ENCODE measurements around the gene PIP4P1. TPM values are rescaled to one million over a fixed set of nuclear protein-coding genes. Genes with fewer than 3 reads are reported as not detected.

PIP4P1 gene
- total RNA-seq, 2 experiments from 2014 or later: 21.0 to 27.3 TPM

DNA sequence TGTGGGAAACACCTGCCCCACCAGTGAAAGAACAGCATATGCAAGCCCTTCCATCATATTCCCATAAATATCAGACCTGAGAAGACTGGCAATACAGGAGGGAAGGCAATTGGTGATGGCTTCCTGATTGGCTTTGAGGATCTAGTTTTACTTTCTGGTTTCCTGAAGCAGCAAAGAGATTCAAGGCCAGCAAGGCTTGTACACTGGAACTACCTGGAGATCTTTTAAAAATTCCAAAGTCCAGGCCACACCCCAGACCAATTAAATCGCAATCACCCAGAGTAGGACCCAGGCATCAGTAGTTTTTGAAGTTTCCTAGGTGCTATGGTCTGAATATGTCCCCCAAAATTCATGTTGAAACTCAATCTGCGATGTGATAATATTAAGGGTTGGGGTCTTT is 45.0 kb downstream of the PIP4P1 start:
- ChIA-PET POLR2A (interaction anchor here (0.6 to 4.7 kb wide), 6 partner anchors 12 to 73 kb away, joined by 4 to 43 read pairs (median 18); partner anchors contain the start of genes APEX1, OSGEP, PARP2 and PNP), CTCF (interaction anchor here (0.6 to 3.9 kb wide), 36 partner anchors 8 to 268 kb away, joined by 3 to 72 read pairs (median 5); partner anchors contain the start of genes APEX1, CCNB1IP1, OSGEP and PIP4P1)
- peak overlapping the region; percentile 49 for H3K27ac Mint-ChIP-seq
- no peaks in the 10 kb centered on the region for H3K36me3 Mint-ChIP-seq (ENCODE audit: low read depth)
- no peak overlapping the region for H3K4me3 Mint-ChIP-seq
- no peaks in the 10 kb centered on the region for H3K9me3 Mint-ChIP-seq
- TF ChIP-seq, protein P1, sequence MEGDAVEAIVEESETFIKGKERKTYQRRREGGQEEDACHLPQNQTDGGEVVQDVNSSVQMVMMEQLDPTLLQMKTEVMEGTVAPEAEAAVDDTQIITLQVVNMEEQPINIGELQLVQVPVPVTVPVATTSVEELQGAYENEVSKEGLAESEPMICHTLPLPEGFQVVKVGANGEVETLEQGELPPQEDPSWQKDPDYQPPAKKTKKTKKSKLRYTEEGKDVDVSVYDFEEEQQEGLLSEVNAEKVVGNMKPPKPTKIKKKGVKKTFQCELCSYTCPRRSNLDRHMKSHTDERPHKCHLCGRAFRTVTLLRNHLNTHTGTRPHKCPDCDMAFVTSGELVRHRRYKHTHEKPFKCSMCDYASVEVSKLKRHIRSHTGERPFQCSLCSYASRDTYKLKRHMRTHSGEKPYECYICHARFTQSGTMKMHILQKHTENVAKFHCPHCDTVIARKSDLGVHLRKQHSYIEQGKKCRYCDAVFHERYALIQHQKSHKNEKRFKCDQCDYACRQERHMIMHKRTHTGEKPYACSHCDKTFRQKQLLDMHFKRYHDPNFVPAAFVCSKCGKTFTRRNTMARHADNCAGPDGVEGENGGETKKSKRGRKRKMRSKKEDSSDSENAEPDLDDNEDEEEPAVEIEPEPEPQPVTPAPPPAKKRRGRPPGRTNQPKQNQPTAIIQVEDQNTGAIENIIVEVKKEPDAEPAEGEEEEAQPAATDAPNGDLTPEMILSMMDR (IDR thresholded peaks at IDR 0.05): no peak
- peaks cover 32% of the 10 kb centered on the region for H3K4me1 Mint-ChIP-seq (ENCODE audit: low read depth)
- ATAC-seq (no peak), DNase-seq (no peak)
- no peaks in the 10 kb centered on the region for H3K27me3 Mint-ChIP-seq
- intact Hi-C loops (cut with micrococcal nuclease): no loop called here

DNA sequence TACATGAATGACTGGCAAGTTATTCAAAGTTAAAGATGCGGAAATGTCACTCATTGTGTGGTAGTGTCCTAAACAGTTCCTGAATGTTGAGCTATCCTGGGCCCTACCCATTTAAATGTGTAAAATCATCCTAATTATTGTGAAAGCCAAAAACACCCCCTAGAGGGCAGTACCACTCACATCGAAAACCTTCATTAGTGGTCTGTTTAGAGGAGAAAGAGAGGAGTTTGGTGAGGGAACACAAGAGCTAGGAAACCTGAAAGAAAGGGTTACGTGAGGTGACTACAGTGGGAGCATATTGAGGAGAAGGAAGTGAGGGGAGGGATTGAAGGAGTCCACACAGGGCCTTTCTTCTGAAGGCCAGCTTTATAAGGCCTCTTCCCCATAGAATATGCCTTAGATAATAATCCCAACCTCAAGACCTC is 45.4 kb downstream of the PIP4P1 start:
- Mint-ChIP-seq H3K4me1 (ENCODE audit: low read depth) (peaks cover 36% of the 10 kb centered on the region), H3K9me3 (no peaks in the 10 kb centered on the region), H3K27me3 (no peaks in the 10 kb centered on the region), H3K36me3 (ENCODE audit: low read depth) (no peaks in the 10 kb centered on the region), H3K27ac (peak overlapping the region; percentile 49), H3K4me3 (no peak overlapping the region)
- peak; percentile 52 for ATAC-seq
- intact Hi-C loops (cut with micrococcal nuclease): no loop called here
- TF ChIP-seq, protein P1 (IDR thresholded peaks at IDR 0.05): peak; percentile 85
- CTCF ChIA-PET: interaction anchor here (0.6 to 3.9 kb wide), 39 partner anchors 9 to 269 kb away, joined by 3 to 72 read pairs (median 5); partner anchors contain the start of genes APEX1, CCNB1IP1, OSGEP and PIP4P1
- DNase-seq: peak; percentile 61
- POLR2A ChIA-PET: interaction anchor here (0.6 to 4.7 kb wide), 7 partner anchors 13 to 73 kb away, joined by 4 to 43 read pairs (median 14); partner anchors contain the start of genes APEX1, OSGEP, PARP2 and PNP

DNA sequence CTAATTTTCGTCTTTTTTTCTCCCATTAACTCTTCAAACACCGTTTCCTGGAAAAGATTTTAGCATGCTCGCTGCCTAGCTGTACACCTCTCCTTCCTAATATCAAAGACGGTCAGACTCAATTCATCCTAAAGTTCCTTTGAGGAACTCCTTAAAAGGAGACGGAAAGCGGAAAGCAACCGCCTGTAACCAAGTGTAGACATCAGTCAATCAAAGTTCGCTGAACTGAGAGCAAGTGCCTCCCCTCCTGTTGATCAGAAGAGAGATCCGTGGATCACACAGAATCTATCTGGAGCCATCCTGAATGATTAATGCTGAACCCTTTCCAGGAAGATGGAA is 47.5 kb downstream of the PIP4P1 start:
- ChIA-PET POLR2A (interaction anchor here (0.7 to 4.7 kb wide), 12 partner anchors 12 to 269 kb away, joined by 3 to 43 read pairs (median 6); partner anchors contain the start of genes APEX1, OSGEP, PARP2 and PIP4P1), CTCF (interaction anchor here (0.9 to 3.9 kb wide), 14 partner anchors 9 to 277 kb away, joined by 3 to 72 read pairs (median 10); partner anchors contain the start of genes APEX1, CCNB1IP1, OSGEP and PIP4P1)
- H3K9me3 Mint-ChIP-seq: no peaks in the 10 kb centered on the region
- ATAC-seq (peak; percentile 45), DNase-seq (peak; percentile 45)
- peaks cover 45% of the 10 kb centered on the region for H3K4me1 Mint-ChIP-seq (ENCODE audit: low read depth)
- no peaks in the 10 kb centered on the region for H3K27me3 Mint-ChIP-seq
- H3K27ac Mint-ChIP-seq: peak overlapping the region; percentile 97
- peaks cover 2% of the 10 kb centered on the region for H3K36me3 Mint-ChIP-seq (ENCODE audit: low read depth)
- TF ChIP-seq, protein P1 (IDR thresholded peaks at IDR 0.05): no peak
- intact Hi-C loops (cut with micrococcal nuclease): loop anchor here (2.0 to 5.0 kb wide), 3 partner anchors 41 to 199 kb away; partner anchors contain the start of genes APEX1, CCNB1IP1 and OSGEP
- peak overlapping the region; percentile 92 for H3K4me3 Mint-ChIP-seq

DNA sequence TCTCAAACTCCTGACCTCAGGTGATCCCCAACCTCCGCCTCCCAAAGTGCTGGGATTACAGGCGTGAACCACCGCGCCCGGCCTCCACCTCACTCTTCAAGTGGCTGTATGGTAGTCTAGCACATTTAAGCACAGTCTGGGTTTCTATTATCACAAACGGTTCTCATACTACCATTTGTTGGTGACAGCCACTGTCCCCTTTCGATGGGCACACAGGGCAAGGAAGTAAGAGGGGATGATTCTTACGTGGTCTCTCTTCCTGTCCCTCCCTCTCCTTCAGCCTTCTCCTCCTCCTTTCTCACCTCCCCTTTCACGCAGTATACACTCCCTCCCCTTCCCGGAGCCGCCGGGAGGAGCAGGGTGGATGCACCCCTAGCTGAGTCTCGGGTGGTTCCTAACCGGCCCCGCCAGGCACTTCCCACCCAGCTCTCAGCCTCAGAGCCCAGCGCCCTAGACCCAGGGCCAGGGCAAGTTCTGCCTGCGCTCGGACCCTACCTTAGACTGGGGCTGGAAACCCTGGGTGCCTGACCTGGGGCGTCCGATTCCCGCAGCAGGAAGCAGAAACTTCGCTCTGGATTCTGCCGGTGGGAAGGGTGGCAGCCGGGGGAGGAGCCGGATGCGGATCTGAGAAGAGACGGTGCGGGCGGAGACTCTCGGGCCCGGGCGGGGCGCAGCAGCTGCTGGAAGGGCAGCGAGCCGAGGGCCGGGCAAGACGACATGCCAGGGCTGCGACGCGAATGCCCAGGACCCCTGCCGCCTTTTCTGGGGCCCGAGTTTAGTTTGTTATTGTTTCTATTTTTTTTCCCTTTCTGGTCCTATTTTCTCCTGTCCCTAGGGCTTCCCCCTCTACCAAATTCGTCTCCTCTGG is 48.1 kb downstream of the PIP4P1 start, which contains the start of gene TEP1:
Gene TEP1, minus strand, starts transcription at position 626 of the 868 bp plus-strand sequence. CDS start 5,062 bp downstream, outside the sequence.
- H3K36me3 Mint-ChIP-seq (ENCODE audit: low read depth): peaks cover 2% of the 10 kb centered on the region
- H3K27ac Mint-ChIP-seq: peak within 1 kb of the TSS; percentile 97
- ChIA-PET CTCF (interaction anchor here (0.9 to 3.9 kb wide), 13 partner anchors 8 to 278 kb away, joined by 3 to 72 read pairs (median 12); partner anchors contain the start of genes APEX1, CCNB1IP1, OSGEP and PIP4P1), POLR2A (interaction anchor here (0.7 to 4.7 kb wide), 12 partner anchors 12 to 269 kb away, joined by 3 to 43 read pairs (median 6); partner anchors contain the start of genes APEX1, OSGEP, PARP2 and PIP4P1)
- peaks cover 45% of the 10 kb centered on the region for H3K4me1 Mint-ChIP-seq (ENCODE audit: low read depth)
- no peaks in the 10 kb centered on the region for H3K9me3 Mint-ChIP-seq
- peak within 1 kb of the TSS; percentile 92 for H3K4me3 Mint-ChIP-seq
- ATAC-seq: peak; percentile 82
- DNase-seq: peak; percentile 85
- no peaks in the 10 kb centered on the region for H3K27me3 Mint-ChIP-seq
- TF ChIP-seq, protein P1 (IDR thresholded peaks at IDR 0.05): no peak
- intact Hi-C loops (cut with micrococcal nuclease): loop anchor here (2.0 to 5.0 kb wide), 3 partner anchors 42 to 199 kb away; partner anchors contain the start of genes APEX1, CCNB1IP1 and OSGEP

Measured in activated CD8-positive, alpha-beta T cell treated with anti-CD3 and anti-CD28 coated beads for 36 hours (primary cell).